OCI-LY3 (cell line): ENCODE results near the gene CDC14B.

ENCODE experiments used
- EZH2phosphoT487 ChIP-seq: fragments of 200-600 bp; shearing (Covaris generic); IDR thresholded peaks from 2 replicates; pipeline ENCODE4 v1.6.1; 2018; ENCODE audit warnings: antibody characterized with exemption, mixed run types, low read depth
- TF ChIP-seq, protein P1 (sequence below): fragments of 200-600, 300-600 bp; sonication (generic); IDR thresholded peaks from 2 replicates; pipeline ENCODE4 v1.5.1; 2014; ENCODE audit warnings: antibody characterized with exemption, low read length, low read depth

DNA sequence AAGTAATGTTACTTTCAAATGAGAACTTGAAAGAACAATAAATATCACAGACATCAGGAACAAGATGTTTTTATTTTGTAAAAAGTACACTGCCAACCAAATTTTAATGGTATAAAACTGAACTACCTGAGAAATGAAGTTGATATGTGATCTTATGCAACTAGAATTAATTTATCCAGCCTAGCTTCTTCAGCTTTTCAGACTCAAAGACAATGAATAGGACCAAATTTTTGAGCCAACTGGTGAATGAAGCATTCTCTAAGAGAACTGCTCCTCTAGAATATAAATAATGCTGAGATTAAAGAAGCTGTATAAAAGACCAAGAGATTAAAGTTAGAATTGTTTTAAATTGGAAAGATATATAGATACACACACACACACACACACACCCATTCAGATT lies 9.9 kb downstream of the CDC14B start:
- TF ChIP-seq, protein P1, sequence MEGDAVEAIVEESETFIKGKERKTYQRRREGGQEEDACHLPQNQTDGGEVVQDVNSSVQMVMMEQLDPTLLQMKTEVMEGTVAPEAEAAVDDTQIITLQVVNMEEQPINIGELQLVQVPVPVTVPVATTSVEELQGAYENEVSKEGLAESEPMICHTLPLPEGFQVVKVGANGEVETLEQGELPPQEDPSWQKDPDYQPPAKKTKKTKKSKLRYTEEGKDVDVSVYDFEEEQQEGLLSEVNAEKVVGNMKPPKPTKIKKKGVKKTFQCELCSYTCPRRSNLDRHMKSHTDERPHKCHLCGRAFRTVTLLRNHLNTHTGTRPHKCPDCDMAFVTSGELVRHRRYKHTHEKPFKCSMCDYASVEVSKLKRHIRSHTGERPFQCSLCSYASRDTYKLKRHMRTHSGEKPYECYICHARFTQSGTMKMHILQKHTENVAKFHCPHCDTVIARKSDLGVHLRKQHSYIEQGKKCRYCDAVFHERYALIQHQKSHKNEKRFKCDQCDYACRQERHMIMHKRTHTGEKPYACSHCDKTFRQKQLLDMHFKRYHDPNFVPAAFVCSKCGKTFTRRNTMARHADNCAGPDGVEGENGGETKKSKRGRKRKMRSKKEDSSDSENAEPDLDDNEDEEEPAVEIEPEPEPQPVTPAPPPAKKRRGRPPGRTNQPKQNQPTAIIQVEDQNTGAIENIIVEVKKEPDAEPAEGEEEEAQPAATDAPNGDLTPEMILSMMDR = no peak
- TF ChIP-seq EZH2phosphoT487 = no peak
